Embryonic facial prominence (tissue), 1 donor: ENCODE data around the gene TAS2R14.

Experiments used
- DNase-seq: peaks from one replicate; pipeline ENCODE4 v3.0.0-alpha.2; 2016; ENCODE audit errors: extremely low spot score

TAS2R14 gene

GRCh38 chr12:10939163-10939562 is at the start of gene TAS2R14:
TSS of gene TAS2R14 (minus strand) at chr12:10939263. CDS start at chr12:10939207, 56 bp downstream.
- no peak for DNase-seq

- no peak for DNase-seq
Observed at GRCh38 chr12:10986812-10987211, 47.7 kb upstream of the TAS2R14 start, which contains the start of gene TAS2R50. TSS of gene TAS2R50 (minus strand) at chr12:10986912. CDS start at chr12:10986860, 52 bp downstream.

- no peak for DNase-seq
Observed at GRCh38 chr12:10982244-10982643, 43.2 kb upstream of the TAS2R14 start.

- DNase-seq = no peak
Observed at GRCh38 chr12:10974965-10975364, 35.9 kb upstream of the TAS2R14 start.

GRCh38 chr12:10968765-10969456 is 29.8 kb upstream of the TAS2R14 start:
- no peak for DNase-seq

GRCh38 chr12:10967409-10967808 is 28.3 kb upstream of the TAS2R14 start:
- peak; percentile 14 for DNase-seq

- no peak for DNase-seq
Observed at GRCh38 chr12:10966314-10966713, 27.3 kb upstream of the TAS2R14 start.

- no peak for DNase-seq
Observed at GRCh38 chr12:10965476-10965875, 26.4 kb upstream of the TAS2R14 start.

GRCh38 chr12:10960211-10960610 is 21.1 kb upstream of the TAS2R14 start:
- DNase-seq = no peak

GRCh38 chr12:10959804-10960203 is 20.7 kb upstream of the TAS2R14 start:
- DNase-seq = no peak

- no peak for DNase-seq
Observed at GRCh38 chr12:10957741-10958140, 18.7 kb upstream of the TAS2R14 start.

- DNase-seq = no peak
Observed at GRCh38 chr12:10956085-10956484, 17.0 kb upstream of the TAS2R14 start.

- DNase-seq = no peak
Observed at GRCh38 chr12:10952645-10953044, 13.6 kb upstream of the TAS2R14 start.

GRCh38 chr12:10943167-10943566 is 4.1 kb upstream of the TAS2R14 start:
- no peak for DNase-seq

- DNase-seq = no peak
Observed at GRCh38 chr12:10941916-10942607, 3.0 kb upstream of the TAS2R14 start.

GRCh38 chr12:10941369-10941768 is 2.3 kb upstream of the TAS2R14 start:
- no peak for DNase-seq

GRCh38 chr12:10940389-10940788 is 1.3 kb upstream of the TAS2R14 start:
- DNase-seq = no peak

GRCh38 chr12:10936506-10936905 is 2.6 kb downstream of the TAS2R14 start:
- DNase-seq = no peak

- DNase-seq = no peak
Observed at GRCh38 chr12:10928746-10929286, 10.2 kb downstream of the TAS2R14 start, which contains the start of gene PRH2. TSS of gene PRH2 (plus strand) at chr12:10929236. CDS start at chr12:10929274, 38 bp downstream.

- DNase-seq = no peak
Observed at GRCh38 chr12:10926269-10926668, 12.8 kb downstream of the TAS2R14 start.

- no peak for DNase-seq
Observed at GRCh38 chr12:10919809-10920208, 19.3 kb downstream of the TAS2R14 start.

GRCh38 chr12:10910380-10910779 is 28.7 kb downstream of the TAS2R14 start:
- DNase-seq = no peak

- no peak for DNase-seq
Observed at GRCh38 chr12:10909462-10909861, 29.6 kb downstream of the TAS2R14 start, which contains the start of gene TAS2R13. TSS of gene TAS2R13 (minus strand) at chr12:10909562. CDS start at chr12:10909298, 264 bp downstream.
